ENCODE measurements around the gene OASL.

Gene OASL

GRCh38 chr12:121013715-121014114 is 25.3 kb downstream of the OASL start:
- no peak for DNase-seq

GRCh38 chr12:121011820-121012219 is 27.2 kb downstream of the OASL start:
- no peak for DNase-seq

GRCh38 chr12:121010860-121011259 is 28.2 kb downstream of the OASL start:
- DNase-seq: no peak

GRCh38 chr12:121009741-121010140 is 29.3 kb downstream of the OASL start:
- DNase-seq: no peak

GRCh38 chr12:121008347-121009098 is 30.5 kb downstream of the OASL start:
- no peak for DNase-seq

GRCh38 chr12:121005346-121005815 is 33.7 kb downstream of the OASL start:
- DNase-seq: peak in 2 of 5 donors; percentile 26 to 64

- no peak for DNase-seq
Measured at GRCh38 chr12:121004253-121004815, 34.7 kb downstream of the OASL start.

GRCh38 chr12:121003650-121004049 is 35.4 kb downstream of the OASL start:
- DNase-seq: no peak

- DNase-seq: no peak
Measured at GRCh38 chr12:121001841-121002483, 37.1 kb downstream of the OASL start.

GRCh38 chr12:121001060-121001459 is 38.0 kb downstream of the OASL start:
- no peak for DNase-seq

GRCh38 chr12:121000530-121000929 is 38.5 kb downstream of the OASL start:
- DNase-seq: no peak

- no peak for DNase-seq
Measured at GRCh38 chr12:120999191-121000120, 39.6 kb downstream of the OASL start.

GRCh38 chr12:120998435-120998834 is 40.6 kb downstream of the OASL start:
- DNase-seq: no peak

GRCh38 chr12:120997448-120997847 is 41.6 kb downstream of the OASL start:
- no peak for DNase-seq

- DNase-seq: no peak
Measured at GRCh38 chr12:120996133-120996746, 42.8 kb downstream of the OASL start.

GRCh38 chr12:120994589-120995337 is 44.3 kb downstream of the OASL start:
- no peak for DNase-seq

GRCh38 chr12:120994059-120994458 is 45.0 kb downstream of the OASL start:
- no peak for DNase-seq

- no peak for DNase-seq
Measured at GRCh38 chr12:120993496-120993895, 45.5 kb downstream of the OASL start.

GRCh38 chr12:120992989-120993388 is 46.1 kb downstream of the OASL start:
- no peak for DNase-seq

GRCh38 chr12:120991965-120992364 is 47.1 kb downstream of the OASL start:
- DNase-seq: no peak

GRCh38 chr12:120990487-120991055 is 48.5 kb downstream of the OASL start:
- no peak for DNase-seq
